Type B pancreatic cell (in vitro differentiated cells): ENCODE measurements around the gene RRAD. TPM values are rescaled to one million over a fixed set of nuclear protein-coding genes. Genes with fewer than 3 reads are reported as not detected.

Experiments used
- DNase-seq: peaks from one replicate; pipeline ENCODE4 v3.0.0; 2021; ENCODE audit warnings: mixed read lengths; ENCODE audit not compliant: unreplicated experiment; ENCODE audit errors: extremely low spot score
- H3K27ac Mint-ChIP-seq: 2 replicates; pipeline ENCODE4 v1.8.0; 2021; ENCODE audit warnings: mild to moderate bottlenecking, mixed read lengths
- H3K27me3 Mint-ChIP-seq: 2 replicates; pipeline ENCODE4 v1.8.0; 2021; ENCODE audit warnings: mixed read lengths
- H3K36me3 Mint-ChIP-seq: 2 replicates; pipeline ENCODE4 v1.8.0; 2021; ENCODE audit warnings: mixed read lengths
- H3K4me1 Mint-ChIP-seq: one replicate; pipeline ENCODE4 v1.8.0; 2021; ENCODE audit warnings: mixed read lengths; ENCODE audit not compliant: unreplicated experiment
- H3K4me3 Mint-ChIP-seq: 2 replicates; pipeline ENCODE4 v1.8.0; 2021; ENCODE audit warnings: mild to moderate bottlenecking, mixed read lengths
- H3K9me3 Mint-ChIP-seq: 2 replicates; pipeline ENCODE4 v1.8.0; 2021; ENCODE audit warnings: mixed read lengths
- total RNA-seq: library from RNA; stranded (reverse); gene quantifications from 2 replicates; pipeline ENCODE4 v1.2.1, GENCODE V29; 2021; ENCODE audit warnings: low replicate concordance
- TF ChIP-seq, protein P1 (sequence below): fragments of 200-600 bp; sonication (generic); conservative IDR thresholded peaks from 2 replicates; pipeline ENCODE4 v1.5.0; 2021; ENCODE audit warnings: antibody characterized with exemption, mild to moderate bottlenecking

RRAD gene
- total RNA-seq, 1 donor from 2014 or later = 1.3 TPM

DNA sequence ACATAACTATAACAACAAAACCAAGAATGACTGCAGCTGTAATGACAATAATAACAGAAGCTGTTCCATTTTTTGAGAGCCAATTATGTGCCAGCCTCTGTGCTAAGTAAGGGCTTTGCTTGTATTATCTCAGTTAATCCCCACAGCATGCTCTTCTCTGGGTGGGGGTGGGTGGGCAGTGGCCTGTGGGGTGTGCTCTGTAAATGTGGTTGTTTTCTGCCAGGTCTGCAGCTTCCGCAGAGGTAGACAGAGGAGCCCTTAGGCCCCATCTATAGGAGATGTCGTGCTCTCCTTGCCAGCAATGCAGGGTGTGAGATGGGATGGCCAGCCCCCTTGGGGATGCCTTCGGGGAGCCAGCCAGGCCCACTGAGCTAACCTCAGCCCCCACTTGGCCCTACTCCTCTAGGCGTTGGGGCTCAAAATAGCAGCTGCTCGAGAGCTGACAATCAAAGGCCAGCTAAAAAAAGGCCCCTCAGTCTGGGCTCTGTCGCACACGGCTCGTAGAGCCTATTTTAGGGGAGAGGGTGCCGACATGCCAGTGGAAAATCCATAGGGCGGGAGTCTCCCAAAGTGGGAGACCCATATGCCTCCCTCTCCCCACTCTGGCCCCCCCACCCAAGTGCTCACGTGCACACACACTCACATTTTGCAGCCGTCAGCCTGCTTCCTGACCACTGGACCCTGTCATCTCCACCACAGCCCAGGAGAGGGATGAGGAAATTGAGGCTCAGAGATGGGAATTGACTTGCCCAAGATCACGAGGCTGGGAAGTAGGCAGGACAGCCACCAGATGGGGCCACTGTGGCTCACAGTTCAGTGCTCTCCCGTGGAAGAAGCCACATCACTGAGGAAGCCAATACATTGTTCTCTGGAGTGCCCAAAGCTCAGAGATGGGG, 22.4 kb downstream of the RRAD start:
- no peak for DNase-seq
- Mint-ChIP-seq H3K36me3 (no peaks in the 10 kb centered on the region), H3K4me3 (no peak overlapping the region), H3K27ac (no peak overlapping the region), H3K27me3 (no peaks in the 10 kb centered on the region), H3K9me3 (peaks cover 8% of the 10 kb centered on the region), H3K4me1 (peaks cover 31% of the 10 kb centered on the region)
- TF ChIP-seq, protein P1, sequence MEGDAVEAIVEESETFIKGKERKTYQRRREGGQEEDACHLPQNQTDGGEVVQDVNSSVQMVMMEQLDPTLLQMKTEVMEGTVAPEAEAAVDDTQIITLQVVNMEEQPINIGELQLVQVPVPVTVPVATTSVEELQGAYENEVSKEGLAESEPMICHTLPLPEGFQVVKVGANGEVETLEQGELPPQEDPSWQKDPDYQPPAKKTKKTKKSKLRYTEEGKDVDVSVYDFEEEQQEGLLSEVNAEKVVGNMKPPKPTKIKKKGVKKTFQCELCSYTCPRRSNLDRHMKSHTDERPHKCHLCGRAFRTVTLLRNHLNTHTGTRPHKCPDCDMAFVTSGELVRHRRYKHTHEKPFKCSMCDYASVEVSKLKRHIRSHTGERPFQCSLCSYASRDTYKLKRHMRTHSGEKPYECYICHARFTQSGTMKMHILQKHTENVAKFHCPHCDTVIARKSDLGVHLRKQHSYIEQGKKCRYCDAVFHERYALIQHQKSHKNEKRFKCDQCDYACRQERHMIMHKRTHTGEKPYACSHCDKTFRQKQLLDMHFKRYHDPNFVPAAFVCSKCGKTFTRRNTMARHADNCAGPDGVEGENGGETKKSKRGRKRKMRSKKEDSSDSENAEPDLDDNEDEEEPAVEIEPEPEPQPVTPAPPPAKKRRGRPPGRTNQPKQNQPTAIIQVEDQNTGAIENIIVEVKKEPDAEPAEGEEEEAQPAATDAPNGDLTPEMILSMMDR = no peak

DNA sequence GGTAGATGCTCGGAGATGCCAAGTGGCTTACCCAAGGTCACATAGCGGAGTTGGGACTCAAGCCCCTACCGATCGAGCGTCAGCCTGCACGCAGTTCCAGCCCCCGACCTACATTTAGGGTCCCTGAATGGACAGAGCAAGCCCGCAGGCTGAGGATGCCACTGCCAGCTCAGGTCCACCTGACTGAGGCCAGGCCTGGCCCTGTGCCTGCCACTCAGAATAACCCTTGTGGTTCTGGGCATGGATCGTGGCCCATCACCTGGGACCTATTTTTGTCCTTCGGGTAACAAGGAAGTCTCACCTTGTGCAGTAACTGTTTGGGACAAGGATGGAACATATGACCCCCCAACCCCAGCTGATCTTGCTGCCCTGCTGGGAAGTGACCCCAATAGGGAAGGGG, 23.7 kb downstream of the RRAD start:
- peaks cover 8% of the 10 kb centered on the region for H3K9me3 Mint-ChIP-seq
- peaks cover 33% of the 10 kb centered on the region for H3K4me1 Mint-ChIP-seq
- DNase-seq = no peak
- TF ChIP-seq, protein P1 = no peak
- H3K27ac Mint-ChIP-seq = no peak overlapping the region
- no peaks in the 10 kb centered on the region for H3K27me3 Mint-ChIP-seq
- H3K36me3 Mint-ChIP-seq = no peaks in the 10 kb centered on the region
- H3K4me3 Mint-ChIP-seq = no peak overlapping the region

DNA sequence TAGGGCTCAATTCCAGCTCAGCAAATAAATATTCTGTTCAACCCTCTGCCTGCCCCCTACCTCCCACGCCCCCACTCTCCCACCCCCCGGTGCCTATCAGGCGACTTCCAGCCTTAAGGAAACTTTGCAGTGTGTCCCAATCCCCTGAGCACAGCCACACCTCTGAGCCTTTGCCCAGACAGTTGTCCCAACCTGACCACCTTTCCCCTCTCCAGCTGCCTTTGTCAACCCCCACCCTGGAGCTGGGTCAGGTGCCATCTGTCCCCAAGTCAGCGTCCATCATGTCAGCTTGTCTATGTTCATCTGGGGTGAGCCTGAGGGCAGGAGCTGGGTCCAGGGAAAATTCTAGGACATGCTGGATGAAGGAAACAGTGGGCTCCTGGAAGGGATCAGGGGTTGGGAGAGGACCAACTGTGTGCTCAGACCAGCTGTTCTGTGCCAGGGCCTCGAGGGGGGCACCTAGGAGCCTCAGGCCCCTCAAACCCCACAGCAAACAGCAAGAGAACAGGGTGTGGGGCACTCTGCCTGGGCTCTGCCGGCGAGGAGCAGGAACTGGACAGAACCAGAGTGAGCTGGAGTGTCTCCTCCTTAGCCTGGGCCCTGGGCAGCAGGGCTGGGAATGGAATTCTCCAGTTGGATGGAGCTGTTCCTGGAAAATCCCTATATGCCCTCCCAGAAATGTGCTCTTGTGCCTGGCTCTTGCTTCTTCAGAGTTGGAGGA, 24.5 kb downstream of the RRAD start:
- peaks cover 1% of the 10 kb centered on the region for H3K9me3 Mint-ChIP-seq
- H3K27me3 Mint-ChIP-seq = no peaks in the 10 kb centered on the region
- H3K4me3 Mint-ChIP-seq = peak overlapping the region; percentile 11
- peaks cover 28% of the 10 kb centered on the region for H3K4me1 Mint-ChIP-seq
- H3K27ac Mint-ChIP-seq = peak overlapping the region; percentile 58
- H3K36me3 Mint-ChIP-seq = no peaks in the 10 kb centered on the region
- TF ChIP-seq, protein P1 = no peak
- no peak for DNase-seq

DNA sequence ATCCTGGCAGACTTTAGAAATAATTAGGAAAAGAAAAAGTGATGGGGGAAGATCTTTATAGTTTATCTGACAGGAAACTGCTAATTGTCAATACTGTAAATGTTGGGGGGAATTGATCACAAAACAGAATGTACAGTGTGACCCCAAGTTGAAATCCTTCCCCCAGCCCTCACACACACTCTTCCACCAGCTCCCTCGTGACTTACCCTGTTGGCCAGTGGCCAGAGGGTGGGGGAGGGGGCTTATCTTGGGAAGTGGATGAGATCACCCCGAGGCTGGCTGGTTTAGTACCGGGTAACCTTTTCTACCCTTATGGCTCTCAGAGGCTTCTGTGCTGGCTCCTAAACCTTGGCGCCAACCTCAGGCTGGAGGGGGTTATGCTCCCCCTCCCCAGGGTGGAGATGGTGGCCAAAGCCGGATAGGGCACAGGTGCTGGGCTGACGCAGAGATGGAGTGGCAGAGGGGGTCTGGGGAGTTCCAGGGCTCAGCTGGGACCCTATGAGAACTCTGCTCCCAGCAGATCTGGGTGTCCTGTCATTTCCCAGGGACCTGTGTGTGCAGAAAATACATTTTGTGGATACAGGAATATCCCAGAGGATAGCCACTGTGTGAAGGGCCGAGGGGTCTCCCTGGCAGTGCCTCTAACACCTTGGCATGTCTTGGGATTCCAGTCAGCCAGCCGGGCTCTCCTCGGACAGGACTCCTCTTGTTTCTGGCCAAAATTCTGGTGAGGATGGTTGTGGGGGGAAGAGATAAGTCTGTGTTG, 25.2 kb downstream of the RRAD start:
- H3K36me3 Mint-ChIP-seq = no peaks in the 10 kb centered on the region
- H3K9me3 Mint-ChIP-seq = no peaks in the 10 kb centered on the region
- peaks cover 22% of the 10 kb centered on the region for H3K4me1 Mint-ChIP-seq
- H3K27ac Mint-ChIP-seq = peak overlapping the region; percentile 46
- no peak for DNase-seq
- TF ChIP-seq, protein P1 = no peak
- H3K4me3 Mint-ChIP-seq = peak overlapping the region; percentile 13
- no peaks in the 10 kb centered on the region for H3K27me3 Mint-ChIP-seq

DNA sequence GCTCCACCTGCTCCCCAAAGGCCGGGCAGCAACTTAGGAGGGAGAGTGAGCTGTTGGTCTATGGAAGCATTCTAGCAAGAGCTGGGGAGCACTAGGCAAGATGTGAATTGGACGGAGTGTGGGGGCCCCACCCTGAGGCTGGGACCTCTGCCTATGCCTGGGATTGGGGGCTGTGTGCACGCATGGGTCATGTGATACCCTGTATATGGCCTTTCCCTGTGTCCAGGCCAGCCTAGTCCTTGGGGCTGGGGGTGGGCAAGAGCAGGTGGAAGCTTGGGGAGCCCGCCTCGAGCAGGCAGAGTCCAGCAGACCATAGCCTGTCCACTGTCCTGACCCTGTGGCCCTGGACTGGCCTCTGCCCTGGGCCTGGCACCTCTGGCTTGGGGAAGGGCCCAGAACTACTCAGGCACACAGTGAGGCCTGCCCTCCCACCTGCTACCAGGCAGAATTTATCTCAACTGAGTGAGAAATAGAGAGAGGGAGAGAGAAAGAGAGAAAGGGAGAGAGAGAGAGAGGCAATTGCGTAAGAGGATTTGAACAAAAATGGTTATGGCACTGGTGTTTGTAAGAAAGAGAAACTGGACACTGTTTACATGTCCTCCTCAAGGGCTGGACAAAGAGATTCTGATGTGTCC, 25.9 kb downstream of the RRAD start:
- H3K27ac Mint-ChIP-seq = peak overlapping the region; percentile 71
- DNase-seq = no peak
- TF ChIP-seq, protein P1 = no peak
- H3K27me3 Mint-ChIP-seq = no peaks in the 10 kb centered on the region
- peaks cover 16% of the 10 kb centered on the region for H3K4me1 Mint-ChIP-seq
- peak overlapping the region; percentile 13 for H3K4me3 Mint-ChIP-seq
- H3K9me3 Mint-ChIP-seq = no peaks in the 10 kb centered on the region
- no peaks in the 10 kb centered on the region for H3K36me3 Mint-ChIP-seq
